ENCODE results near the gene METTL24.

DNA sequence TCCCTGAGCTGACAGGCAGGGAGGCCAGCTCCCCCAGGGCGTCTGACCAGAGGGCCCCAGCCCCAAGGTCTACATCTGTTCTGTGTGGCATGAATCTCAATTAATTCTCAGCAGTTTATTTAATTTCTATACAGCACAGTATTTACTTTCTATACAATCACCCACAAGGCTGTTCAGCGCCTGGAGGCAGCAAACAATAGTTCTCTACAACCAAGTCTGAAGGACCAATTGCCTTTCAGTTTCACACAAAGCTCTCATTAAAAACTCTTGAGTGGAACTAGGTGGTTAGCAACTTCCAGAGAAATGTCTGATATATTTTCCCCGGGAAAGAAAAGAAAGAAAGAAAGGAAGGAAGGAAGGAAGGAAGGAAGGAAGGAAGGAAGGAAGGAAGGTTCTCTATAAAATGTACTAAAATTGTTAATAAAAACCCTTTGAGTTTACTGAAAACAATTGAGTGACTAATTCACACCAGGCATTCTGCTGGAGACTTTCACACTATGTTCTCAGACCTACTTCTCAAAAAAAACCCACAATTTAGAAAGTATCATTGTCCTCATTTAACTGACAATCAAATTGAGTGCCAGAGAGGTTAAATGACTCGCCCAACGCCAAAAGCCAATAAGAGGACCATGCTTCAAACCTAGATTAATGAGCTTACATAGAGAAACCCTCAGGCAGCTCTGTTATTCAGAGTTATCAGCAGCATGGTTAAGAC, 62.5 kb downstream of the METTL24 start:
- TF ChIP-seq, protein P1, sequence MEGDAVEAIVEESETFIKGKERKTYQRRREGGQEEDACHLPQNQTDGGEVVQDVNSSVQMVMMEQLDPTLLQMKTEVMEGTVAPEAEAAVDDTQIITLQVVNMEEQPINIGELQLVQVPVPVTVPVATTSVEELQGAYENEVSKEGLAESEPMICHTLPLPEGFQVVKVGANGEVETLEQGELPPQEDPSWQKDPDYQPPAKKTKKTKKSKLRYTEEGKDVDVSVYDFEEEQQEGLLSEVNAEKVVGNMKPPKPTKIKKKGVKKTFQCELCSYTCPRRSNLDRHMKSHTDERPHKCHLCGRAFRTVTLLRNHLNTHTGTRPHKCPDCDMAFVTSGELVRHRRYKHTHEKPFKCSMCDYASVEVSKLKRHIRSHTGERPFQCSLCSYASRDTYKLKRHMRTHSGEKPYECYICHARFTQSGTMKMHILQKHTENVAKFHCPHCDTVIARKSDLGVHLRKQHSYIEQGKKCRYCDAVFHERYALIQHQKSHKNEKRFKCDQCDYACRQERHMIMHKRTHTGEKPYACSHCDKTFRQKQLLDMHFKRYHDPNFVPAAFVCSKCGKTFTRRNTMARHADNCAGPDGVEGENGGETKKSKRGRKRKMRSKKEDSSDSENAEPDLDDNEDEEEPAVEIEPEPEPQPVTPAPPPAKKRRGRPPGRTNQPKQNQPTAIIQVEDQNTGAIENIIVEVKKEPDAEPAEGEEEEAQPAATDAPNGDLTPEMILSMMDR (conservative IDR thresholded peaks at IDR 0.05; ENCODE audit: low read length) = no peak
- TF ChIP-seq EZH2phosphoT487 (IDR thresholded peaks at IDR 0.05; ENCODE audit: borderline replicate concordance) = no peak
